ENCODE data around the gene LENG8. TPM values are rescaled to one million over a fixed set of nuclear protein-coding genes. Genes with fewer than 3 reads are reported as not detected.

The LENG8 gene
- total and polyA plus RNA-seq, 2 of the 13 experiments (the other 11 are each of a cell fraction or from before 2014, with no cell fraction given), result 14.3 to 41.9 TPM

- TF ChIP-seq, protein P1, sequence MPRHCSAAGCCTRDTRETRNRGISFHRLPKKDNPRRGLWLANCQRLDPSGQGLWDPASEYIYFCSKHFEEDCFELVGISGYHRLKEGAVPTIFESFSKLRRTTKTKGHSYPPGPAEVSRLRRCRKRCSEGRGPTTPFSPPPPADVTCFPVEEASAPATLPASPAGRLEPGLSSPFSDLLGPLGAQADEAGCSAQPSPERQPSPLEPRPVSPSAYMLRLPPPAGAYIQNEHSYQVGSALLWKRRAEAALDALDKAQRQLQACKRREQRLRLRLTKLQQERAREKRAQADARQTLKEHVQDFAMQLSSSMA (CRISPR knock-in tag; IDR thresholded peaks at IDR 0.05), result no peak
- TF ChIP-seq ZNF10 (CRISPR knock-in tag; IDR thresholded peaks at IDR 0.05; ENCODE audit: borderline replicate concordance, low read depth) (no peak), ZNF468 (CRISPR knock-in tag; IDR thresholded peaks at IDR 0.05) (0 out of 2 replicates have a peak, but pooled peaks have one; percentile 80), ZNF766 (CRISPR knock-in tag; IDR thresholded peaks at IDR 0.05; ENCODE audit: borderline replicate concordance) (no peak), ZMAT3 (CRISPR knock-in tag; conservative IDR thresholded peaks at IDR 0.05) (peak; percentile 46; the same call in 1 of the 2 replicates), ZNF3 (CRISPR knock-in tag; IDR thresholded peaks at IDR 0.05) (no peak), ZC3H4 (CRISPR knock-in tag; IDR thresholded peaks at IDR 0.05; ENCODE audit: borderline replicate concordance) (no peak), ZNF564 (CRISPR knock-in tag; IDR thresholded peaks at IDR 0.05) (no peak), NRL (CRISPR knock-in tag; IDR thresholded peaks at IDR 0.05; ENCODE audit: borderline replicate concordance) (peak; percentile 72; the same call in 1 of the 2 replicates), ZNF264 (CRISPR knock-in tag; IDR thresholded peaks at IDR 0.05) (no peak), SALL1 (CRISPR knock-in tag; IDR thresholded peaks at IDR 0.05) (peak; percentile 51), ZNF7 (CRISPR knock-in tag; IDR thresholded peaks at IDR 0.05) (no peak), HES4 (CRISPR knock-in tag; IDR thresholded peaks at IDR 0.05; ENCODE audit: borderline replicate concordance) (no peak), IKZF1 (IDR thresholded peaks at IDR 0.05) (no peak), ZNF597 (CRISPR knock-in tag; IDR thresholded peaks at IDR 0.05) (no peak), CAMTA2 (CRISPR knock-in tag; IDR thresholded peaks at IDR 0.05; ENCODE audit: borderline replicate concordance) (no peak)
- TF ChIP-seq, protein P2, sequence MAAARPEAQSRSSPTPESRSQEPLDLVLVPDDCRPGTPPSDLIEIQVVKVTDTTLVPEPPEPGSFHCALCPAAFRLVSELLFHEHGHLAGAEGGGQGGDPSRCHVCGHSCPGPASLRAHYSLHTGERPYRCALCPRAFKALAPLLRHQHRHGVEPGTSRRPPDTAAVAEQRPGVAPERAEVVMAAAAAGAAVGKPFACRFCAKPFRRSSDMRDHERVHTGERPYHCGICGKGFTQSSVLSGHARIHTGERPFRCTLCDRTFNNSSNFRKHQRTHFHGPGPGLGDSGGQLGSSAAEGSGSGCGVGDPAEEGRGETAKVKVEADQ (CRISPR knock-in tag; IDR thresholded peaks at IDR 0.05; ENCODE audit: borderline replicate concordance), result no peak
- TF ChIP-seq, protein P3, sequence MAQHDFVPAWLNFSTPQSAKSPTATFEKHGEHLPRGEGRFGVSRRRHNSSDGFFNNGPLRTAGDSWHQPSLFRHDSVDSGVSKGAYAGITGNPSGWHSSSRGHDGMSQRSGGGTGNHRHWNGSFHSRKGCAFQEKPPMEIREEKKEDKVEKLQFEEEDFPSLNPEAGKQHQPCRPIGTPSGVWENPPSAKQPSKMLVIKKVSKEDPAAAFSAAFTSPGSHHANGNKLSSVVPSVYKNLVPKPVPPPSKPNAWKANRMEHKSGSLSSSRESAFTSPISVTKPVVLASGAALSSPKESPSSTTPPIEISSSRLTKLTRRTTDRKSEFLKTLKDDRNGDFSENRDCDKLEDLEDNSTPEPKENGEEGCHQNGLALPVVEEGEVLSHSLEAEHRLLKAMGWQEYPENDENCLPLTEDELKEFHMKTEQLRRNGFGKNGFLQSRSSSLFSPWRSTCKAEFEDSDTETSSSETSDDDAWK (CRISPR knock-in tag; IDR thresholded peaks at IDR 0.05), result no peak
- TF ChIP-seq, protein P4, sequence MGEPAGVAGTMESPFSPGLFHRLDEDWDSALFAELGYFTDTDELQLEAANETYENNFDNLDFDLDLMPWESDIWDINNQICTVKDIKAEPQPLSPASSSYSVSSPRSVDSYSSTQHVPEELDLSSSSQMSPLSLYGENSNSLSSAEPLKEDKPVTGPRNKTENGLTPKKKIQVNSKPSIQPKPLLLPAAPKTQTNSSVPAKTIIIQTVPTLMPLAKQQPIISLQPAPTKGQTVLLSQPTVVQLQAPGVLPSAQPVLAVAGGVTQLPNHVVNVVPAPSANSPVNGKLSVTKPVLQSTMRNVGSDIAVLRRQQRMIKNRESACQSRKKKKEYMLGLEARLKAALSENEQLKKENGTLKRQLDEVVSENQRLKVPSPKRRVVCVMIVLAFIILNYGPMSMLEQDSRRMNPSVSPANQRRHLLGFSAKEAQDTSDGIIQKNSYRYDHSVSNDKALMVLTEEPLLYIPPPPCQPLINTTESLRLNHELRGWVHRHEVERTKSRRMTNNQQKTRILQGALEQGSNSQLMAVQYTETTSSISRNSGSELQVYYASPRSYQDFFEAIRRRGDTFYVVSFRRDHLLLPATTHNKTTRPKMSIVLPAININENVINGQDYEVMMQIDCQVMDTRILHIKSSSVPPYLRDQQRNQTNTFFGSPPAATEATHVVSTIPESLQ (CRISPR knock-in tag; conservative IDR thresholded peaks at IDR 0.05), result no peak
- TF ChIP-seq, protein P5, sequence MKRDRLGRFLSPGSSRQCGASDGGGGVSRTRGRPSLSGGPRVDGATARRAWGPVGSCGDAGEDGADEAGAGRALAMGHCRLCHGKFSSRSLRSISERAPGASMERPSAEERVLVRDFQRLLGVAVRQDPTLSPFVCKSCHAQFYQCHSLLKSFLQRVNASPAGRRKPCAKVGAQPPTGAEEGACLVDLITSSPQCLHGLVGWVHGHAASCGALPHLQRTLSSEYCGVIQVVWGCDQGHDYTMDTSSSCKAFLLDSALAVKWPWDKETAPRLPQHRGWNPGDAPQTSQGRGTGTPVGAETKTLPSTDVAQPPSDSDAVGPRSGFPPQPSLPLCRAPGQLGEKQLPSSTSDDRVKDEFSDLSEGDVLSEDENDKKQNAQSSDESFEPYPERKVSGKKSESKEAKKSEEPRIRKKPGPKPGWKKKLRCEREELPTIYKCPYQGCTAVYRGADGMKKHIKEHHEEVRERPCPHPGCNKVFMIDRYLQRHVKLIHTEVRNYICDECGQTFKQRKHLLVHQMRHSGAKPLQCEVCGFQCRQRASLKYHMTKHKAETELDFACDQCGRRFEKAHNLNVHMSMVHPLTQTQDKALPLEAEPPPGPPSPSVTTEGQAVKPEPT (CRISPR knock-in tag; IDR thresholded peaks at IDR 0.05; ENCODE audit: low read depth), result no peak
- TF ChIP-seq, protein P6, sequence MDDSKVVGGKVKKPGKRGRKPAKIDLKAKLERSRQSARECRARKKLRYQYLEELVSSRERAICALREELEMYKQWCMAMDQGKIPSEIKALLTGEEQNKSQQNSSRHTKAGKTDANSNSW (CRISPR knock-in tag; IDR thresholded peaks at IDR 0.05; ENCODE audit: borderline replicate concordance), result no peak; the same call in 1 of the 2 replicates
These were observed 14.6 kb downstream of the LENG8 start, which contains the start of gene LENG9 (continued) for GRCh38 chr19:54463531-54464043.

Data from HepG2 (cell line).